Fibroblast of lung (primary cell): ENCODE measurements around the gene USP6NL.

Experiments used
- CTCF ChIP-seq, 2 donors: IDR thresholded peaks in 1 of 2; conservative IDR thresholded peaks in 1 of 2; 1 replicate in 1 of 2; 2 replicates in 1 of 2; pipeline ENCODE4 v1.5.1; 2011 to 2012; ENCODE audit warnings: low read length in 2 of 2, control low read depth in 1 of 2, inconsistent platforms in 1 of 2, low read depth in 1 of 2, mild to moderate bottlenecking in 1 of 2
- EZH2 ChIP-seq: IDR thresholded peaks from 2 replicates; pipeline ENCODE4 v1.5.1; 2012; ENCODE audit warnings: low read length, control low read depth, mild to moderate bottlenecking; ENCODE audit errors: missing control alignments

GRCh38 chr10:11429439-11430052, 181.9 kb downstream of the USP6NL start:
- TF ChIP-seq CTCF (conservative IDR thresholded peaks at IDR 0.05 in 1 of 2, IDR thresholded peaks at IDR 0.05 in 1 of 2; ENCODE audit: low read depth in 1 of 2, low read length in 2 of 2) (no peak), EZH2 (no peak)
